ENCODE measurements around the gene IFI27L1. TPM values are rescaled to one million over a fixed set of nuclear protein-coding genes. Genes with fewer than 3 reads are reported as not detected.
A peak's percentile ranks its signal among the peaks of the same experiment; 100 is the strongest.
"Not testable (repeated sequence)": the region's sequence is repeated elsewhere in the genome, so short reads cannot be mapped to it uniquely, and the experiment has no call there.

IFI27L1 gene
- total and polyA plus RNA-seq, 5 experiments from 2014 or later, result 4.3 to 8.4 (median 6.9) TPM

- H3K36me3 Mint-ChIP-seq, result peaks cover 38 to 80% (median 54%) of the 10 kb centered on the region in 3 donors
- peak overlapping the region in 9 of 10 donors; percentile 11 to 90 (median 67) for H3K27ac Mint-ChIP-seq
- POLR2A ChIA-PET, result no interaction called here
- peak in 1 of 2 donors; percentile 26 for ATAC-seq
- H3K4me3 Mint-ChIP-seq, result peak overlapping the region in 7 of 10 donors; percentile 27 to 65 (median 54)
- no peaks in the 10 kb centered on the region for H3K27me3 Mint-ChIP-seq
- DNase-seq, result no peak
- peaks cover 66 to 97% (median 87%) of the 10 kb centered on the region in 4 donors for H3K4me1 Mint-ChIP-seq
- H3K9me3 Mint-ChIP-seq, result peaks cover 9 to 41% (median 29%) of the 10 kb centered on the region in 9 donors
Measured at GRCh38 chr14:94066089-94066676, 14.9 kb upstream of the IFI27L1 start.

GRCh38 chr14:94072076-94072475 lies 9.0 kb upstream of the IFI27L1 start:
- H3K27me3 Mint-ChIP-seq, ATAC-seq, POLR2A ChIA-PET, DNase-seq: not testable (repeated sequence)
- Mint-ChIP-seq H3K36me3 (peaks cover 55 to 76% (median 76%) of the 10 kb centered on the region in 3 donors), H3K4me1 (peaks cover 37 to 83% (median 66%) of the 10 kb centered on the region in 4 donors), H3K9me3 (peaks cover 17 to 68% (median 41%) of the 10 kb centered on the region in 9 donors), H3K27ac (peak overlapping the region in 2 of 10 donors; percentile 21 to 35), H3K4me3 (peak overlapping the region in 7 of 10 donors; percentile 15 to 71 (median 36))

- H3K4me3 Mint-ChIP-seq, result peak overlapping the region in 9 of 10 donors; percentile 26 to 99 (median 61)
- H3K27ac Mint-ChIP-seq, result no peak overlapping the region
- H3K9me3 Mint-ChIP-seq, result peaks cover 0 to 44% (median 27%) of the 10 kb centered on the region in 9 donors
- POLR2A ChIA-PET, result no interaction called here
- ATAC-seq (no peak), DNase-seq (no peak)
- H3K27me3 Mint-ChIP-seq, result no peaks in the 10 kb centered on the region
- H3K4me1 Mint-ChIP-seq, result peaks cover 31 to 84% (median 64%) of the 10 kb centered on the region in 4 donors
- peaks cover 44 to 76% (median 73%) of the 10 kb centered on the region in 3 donors for H3K36me3 Mint-ChIP-seq
Measured at GRCh38 chr14:94074534-94074933, 6.6 kb upstream of the IFI27L1 start.

GRCh38 chr14:94075008-94075407 lies 6.1 kb upstream of the IFI27L1 start:
- no peaks in the 10 kb centered on the region for H3K27me3 Mint-ChIP-seq
- peaks cover 32 to 83% (median 64%) of the 10 kb centered on the region in 4 donors for H3K4me1 Mint-ChIP-seq
- peak overlapping the region; percentile 16 to 99 (median 68) for H3K4me3 Mint-ChIP-seq
- DNase-seq (no peak), ATAC-seq (no peak)
- peaks cover 0 to 39% (median 27%) of the 10 kb centered on the region in 9 donors for H3K9me3 Mint-ChIP-seq
- POLR2A ChIA-PET, result no interaction called here
- H3K27ac Mint-ChIP-seq, result no peak overlapping the region
- peaks cover 45 to 75% (median 69%) of the 10 kb centered on the region in 3 donors for H3K36me3 Mint-ChIP-seq

- DNase-seq (no peak), ATAC-seq (no peak)
- POLR2A ChIA-PET, result no interaction called here
- Mint-ChIP-seq H3K27me3 (no peaks in the 10 kb centered on the region), H3K9me3 (peaks cover 0 to 21% (median 17%) of the 10 kb centered on the region in 9 donors), H3K4me3 (peak overlapping the region; percentile 89 to 100 (median 99)), H3K4me1 (peaks cover 31 to 78% (median 60%) of the 10 kb centered on the region in 4 donors), H3K27ac (peak overlapping the region in 4 of 10 donors; percentile 6 to 74 (median 45)), H3K36me3 (peaks cover 37 to 55% (median 50%) of the 10 kb centered on the region in 3 donors)
Measured at GRCh38 chr14:94077111-94077821, 3.8 kb upstream of the IFI27L1 start.

- no peak for ATAC-seq
- DNase-seq, result no peak
- Mint-ChIP-seq H3K4me3 (peak overlapping the region; percentile 89 to 100 (median 99)), H3K9me3 (peaks cover 0 to 19% (median 16%) of the 10 kb centered on the region in 9 donors), H3K36me3 (peaks cover 35 to 51% (median 49%) of the 10 kb centered on the region in 3 donors), H3K4me1 (peaks cover 31 to 78% (median 61%) of the 10 kb centered on the region in 4 donors), H3K27me3 (no peaks in the 10 kb centered on the region), H3K27ac (peak overlapping the region in 6 of 10 donors; percentile 17 to 74 (median 42))
- POLR2A ChIA-PET, result no interaction called here
Measured at GRCh38 chr14:94077823-94078222, 3.3 kb upstream of the IFI27L1 start.

GRCh38 chr14:94079891-94080620 lies 1.1 kb upstream of the IFI27L1 start:
- Mint-ChIP-seq H3K27me3 (no peaks in the 10 kb centered on the region), H3K27ac (peak overlapping the region; percentile 94 to 100 (median 99)), H3K4me1 (peaks cover 33 to 62% (median 56%) of the 10 kb centered on the region in 4 donors), H3K9me3 (peaks cover 0 to 7% (median 7%) of the 10 kb centered on the region in 9 donors), H3K36me3 (peaks cover 26 to 41% (median 34%) of the 10 kb centered on the region in 3 donors), H3K4me3 (peak overlapping the region; percentile 89 to 100 (median 99))
- DNase-seq (peak in 5 of 10 donors; percentile 4 to 61 (median 57)), ATAC-seq (peak in 1 of 2 donors; percentile 43)
- POLR2A ChIA-PET, result interaction anchor here (0.7 to 2.8 kb wide), 9 partner anchors 12 to 1077 kb away, joined by 3 to 18 read pairs (median 3); partner anchors contain the start of genes DICER1, IFI27L2 and OTUB2

- Mint-ChIP-seq H3K4me3 (peak overlapping the region; percentile 89 to 100 (median 99)), H3K27me3 (no peaks in the 10 kb centered on the region), H3K9me3 (no peaks in the 10 kb centered on the region), H3K4me1 (peaks cover 28 to 48% (median 46%) of the 10 kb centered on the region in 4 donors), H3K27ac (peak overlapping the region; percentile 94 to 100 (median 99)), H3K36me3 (peaks cover 19 to 29% (median 28%) of the 10 kb centered on the region in 3 donors)
- POLR2A ChIA-PET, result interaction anchor here (0.5 to 2.8 kb wide), 13 partner anchors 8 to 99 kb away, joined by 3 to 18 read pairs (median 3); partner anchors contain the start of genes IFI27L2 and OTUB2
- ATAC-seq, result peak; percentile 17 to 18
- no peak for DNase-seq
Measured at GRCh38 chr14:94081386-94081820, 293 bp downstream of the IFI27L1 start.

- no peaks in the 10 kb centered on the region for H3K9me3 Mint-ChIP-seq
- peaks cover 0 to 5% (median 0%) of the 10 kb centered on the region in 3 donors for H3K36me3 Mint-ChIP-seq
- H3K27me3 Mint-ChIP-seq, result no peaks in the 10 kb centered on the region
- no peak for DNase-seq
- H3K4me3 Mint-ChIP-seq, result no peak overlapping the region
- POLR2A ChIA-PET, result no interaction called here
- H3K4me1 Mint-ChIP-seq, result peaks cover 0 to 3% (median 1%) of the 10 kb centered on the region in 4 donors
- H3K27ac Mint-ChIP-seq, result no peak overlapping the region
- no peak for ATAC-seq
Measured at GRCh38 chr14:94087891-94088290, 6.8 kb downstream of the IFI27L1 start.

GRCh38 chr14:94088516-94088915 lies 7.4 kb downstream of the IFI27L1 start:
- peaks cover 0 to 3% (median 0%) of the 10 kb centered on the region in 4 donors for H3K4me1 Mint-ChIP-seq
- H3K4me3 Mint-ChIP-seq, result no peak overlapping the region
- ATAC-seq (no peak), DNase-seq (no peak)
- H3K9me3 Mint-ChIP-seq, result no peaks in the 10 kb centered on the region
- POLR2A ChIA-PET, result no interaction called here
- H3K36me3 Mint-ChIP-seq, result peaks cover 0 to 5% (median 0%) of the 10 kb centered on the region in 3 donors
- H3K27ac Mint-ChIP-seq, result no peak overlapping the region
- no peaks in the 10 kb centered on the region for H3K27me3 Mint-ChIP-seq

GRCh38 chr14:94089479-94089878 lies 8.4 kb downstream of the IFI27L1 start:
- ATAC-seq, result no peak
- POLR2A ChIA-PET, result interaction anchor here (1.1 kb wide), 1 partner anchor 8 kb away, joined by 4 read pairs; the partner anchor contains the start of genes DDX24 and IFI27L1
- H3K4me1 Mint-ChIP-seq, result peaks cover 0 to 2% (median 0%) of the 10 kb centered on the region in 4 donors

GRCh38 chr14:94093418-94093817 lies 12.3 kb downstream of the IFI27L1 start:
- DNase-seq (no peak), ATAC-seq (no peak)
- POLR2A ChIA-PET, result no interaction called here
- Mint-ChIP-seq H3K36me3 (peaks cover 0 to 3% (median 0%) of the 10 kb centered on the region in 3 donors), H3K9me3 (no peaks in the 10 kb centered on the region), H3K27ac (no peak overlapping the region), H3K4me3 (no peak overlapping the region), H3K27me3 (peaks cover 0 to 2% (median 0%) of the 10 kb centered on the region in 5 donors), H3K4me1 (peaks cover 0 to 5% (median 0%) of the 10 kb centered on the region in 4 donors)

More at GRCh38 chr14:94089479-94089878, 8.4 kb downstream of the IFI27L1 start:
- Mint-ChIP-seq H3K9me3 (no peaks in the 10 kb centered on the region), H3K4me3 (no peak overlapping the region), H3K27ac (no peak overlapping the region), H3K36me3 (peaks cover 0 to 5% (median 0%) of the 10 kb centered on the region in 3 donors), H3K27me3 (peaks cover 0 to 2% (median 0%) of the 10 kb centered on the region in 5 donors)
- DNase-seq, result no peak
